ENCODE results near the gene LIMS2. TPM values are rescaled to one million over a fixed set of nuclear protein-coding genes. Genes with fewer than 3 reads are reported as not detected.

Gene LIMS2
- polyA plus RNA-seq, 1 donor (not counting 4 experiments of a cell fraction or from before 2014, with no cell fraction given): not detected

GRCh38 chr2:127681976-127682857, 6.9 kb upstream of the LIMS2 start:
- no peak overlapping the region for H3K9ac ChIP-seq (ENCODE audit: control insufficient read depth, extremely low read depth, insufficient read depth, low read length)
- no peaks in the 10 kb centered on the region for H3K36me3 ChIP-seq (ENCODE audit: control insufficient read depth in 2 of 2, extremely low read depth in 1 of 2, insufficient read depth in 2 of 2, low read length in 2 of 2)
- H3K27ac ChIP-seq (ENCODE audit: control insufficient read depth, insufficient read depth, low read length): no peak overlapping the region
- no peak overlapping the region for H2AFZ ChIP-seq (ENCODE audit: control insufficient read depth, low read length)
- FAIRE-seq (no peak), DNase-seq (ENCODE audit: low read depth, low spot score) (no peak)
- TF ChIP-seq CTCF (optimal IDR thresholded peaks at IDR 0.05 in 1 of 3, IDR thresholded peaks at IDR 0.05 in 1 of 3, conservative IDR thresholded peaks at IDR 0.05 in 1 of 3; ENCODE audit: extremely low read depth in 1 of 3, insufficient read depth in 2 of 3, low read length in 3 of 3) (no peak), EZH2 (IDR thresholded peaks at IDR 0.05; ENCODE audit: low read length) (no peak)
- no peaks in the 10 kb centered on the region for H3K9me3 ChIP-seq (ENCODE audit: control insufficient read depth, low read depth, low read length)
- H4K20me1 ChIP-seq (ENCODE audit: control insufficient read depth, extremely low read depth, insufficient read depth, low read length): no peaks in the 10 kb centered on the region
- no peaks in the 10 kb centered on the region for H3K4me1 ChIP-seq (ENCODE audit: control insufficient read depth, extremely low read depth, insufficient read depth, low read length)
- no peak overlapping the region for H3K4me2 ChIP-seq (ENCODE audit: control insufficient read depth, extremely low read depth, insufficient read depth, low read depth, low read length)
- peaks cover 24% of the 10 kb centered on the region for H3K27me3 ChIP-seq (ENCODE audit: control insufficient read depth, extremely low read depth, insufficient read depth, low read length)
- no peaks in the 10 kb centered on the region for H3K79me2 ChIP-seq (ENCODE audit: control insufficient read depth, insufficient read depth, low read length)
- dilution Hi-C loops (cut with MboI; ENCODE audit: extremely low pct_ligation_motif_present, low sequenced_read_pairs): loop anchor here (25.0 kb wide), 1 partner anchor 95 kb away; no protein-coding TSS in a partner anchor
- no peaks in the 10 kb centered on the region for H3K9me1 ChIP-seq (ENCODE audit: control insufficient read depth, extremely low read depth, insufficient read depth, low read length)
- no peak overlapping the region for H3K4me3 ChIP-seq (ENCODE audit: control insufficient read depth in 2 of 3, extremely low read depth in 1 of 3, insufficient read depth in 2 of 3, low read depth in 1 of 3, low read length in 3 of 3)

- peaks cover 33% of the 10 kb centered on the region for H3K27me3 ChIP-seq (ENCODE audit: control insufficient read depth, extremely low read depth, insufficient read depth, low read length)
- H4K20me1 ChIP-seq (ENCODE audit: control insufficient read depth, extremely low read depth, insufficient read depth, low read length): no peaks in the 10 kb centered on the region
- H3K79me2 ChIP-seq (ENCODE audit: control insufficient read depth, insufficient read depth, low read length): no peaks in the 10 kb centered on the region
- dilution Hi-C loops (cut with MboI; ENCODE audit: extremely low pct_ligation_motif_present, low sequenced_read_pairs): loop anchor here (25.0 kb wide), 1 partner anchor 94 kb away; no protein-coding TSS in a partner anchor
- H3K36me3 ChIP-seq (ENCODE audit: control insufficient read depth in 2 of 2, extremely low read depth in 1 of 2, insufficient read depth in 2 of 2, low read length in 2 of 2): no peaks in the 10 kb centered on the region
- H3K9me1 ChIP-seq (ENCODE audit: control insufficient read depth, extremely low read depth, insufficient read depth, low read length): no peaks in the 10 kb centered on the region
- DNase-seq (ENCODE audit: low read depth, low spot score) (no peak), FAIRE-seq (no peak)
- no peak for TF ChIP-seq EZH2 (IDR thresholded peaks at IDR 0.05; ENCODE audit: low read length)
- TF ChIP-seq CTCF (optimal IDR thresholded peaks at IDR 0.05 in 1 of 3, IDR thresholded peaks at IDR 0.05 in 1 of 3, conservative IDR thresholded peaks at IDR 0.05 in 1 of 3; ENCODE audit: extremely low read depth in 1 of 3, insufficient read depth in 2 of 3, low read length in 3 of 3): no peak
- H3K27ac ChIP-seq (ENCODE audit: control insufficient read depth, insufficient read depth, low read length): no peak overlapping the region
- H2AFZ ChIP-seq (ENCODE audit: control insufficient read depth, low read length): no peak overlapping the region
- H3K4me1 ChIP-seq (ENCODE audit: control insufficient read depth, extremely low read depth, insufficient read depth, low read length): no peaks in the 10 kb centered on the region
- no peaks in the 10 kb centered on the region for H3K9me3 ChIP-seq (ENCODE audit: control insufficient read depth, low read depth, low read length)
- no peak overlapping the region for H3K4me2 ChIP-seq (ENCODE audit: control insufficient read depth, extremely low read depth, insufficient read depth, low read depth, low read length)
- H3K4me3 ChIP-seq (ENCODE audit: control insufficient read depth in 2 of 3, extremely low read depth in 1 of 3, insufficient read depth in 2 of 3, low read depth in 1 of 3, low read length in 3 of 3): no peak overlapping the region
- H3K9ac ChIP-seq (ENCODE audit: control insufficient read depth, extremely low read depth, insufficient read depth, low read length): no peak overlapping the region
Observed at GRCh38 chr2:127681288-127681804, 6.0 kb upstream of the LIMS2 start.
